ENCODE results near the gene MCOLN2. TPM values are rescaled to one million over a fixed set of nuclear protein-coding genes. Genes with fewer than 3 reads are reported as not detected.
A peak's percentile ranks its signal among the peaks of the same experiment; 100 is the strongest.

MCOLN2 gene
- total and polyA plus RNA-seq, 3 experiments from 2014 or later, result 18.7 to 110 (median 103) TPM

DNA sequence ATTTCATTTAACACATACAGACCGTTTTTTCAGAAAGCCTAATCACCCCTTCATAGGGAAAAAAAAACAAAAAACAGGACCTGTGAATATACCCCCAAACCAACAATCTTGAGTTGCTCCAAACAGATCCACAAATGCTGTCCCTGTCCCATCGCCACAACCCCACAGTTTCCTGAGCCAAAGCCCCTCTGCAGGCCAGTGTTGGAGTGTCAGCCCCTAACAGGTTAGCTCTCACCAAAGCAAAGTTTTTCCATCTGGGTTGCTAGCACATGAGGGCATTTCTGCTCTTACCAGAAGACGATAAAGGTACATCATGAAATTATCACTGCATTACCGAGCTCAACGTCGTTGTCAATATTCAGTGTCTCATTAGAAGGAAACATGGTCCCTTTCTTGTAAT is 40.8 kb downstream of the MCOLN2 start:
- Histone ChIP-seq H3K9me3 (ENCODE audit: low read length) (no peaks in the 10 kb centered on the region), H3K36me3 (ENCODE audit: insufficient read depth, low read length) (peaks cover 3% of the 10 kb centered on the region), H3K27ac (ENCODE audit: low read depth, low read length) (no peak overlapping the region), H3K4me1 (ENCODE audit: insufficient read depth, low read length) (no peaks in the 10 kb centered on the region), H3K4me3 (ENCODE audit: low read length) (no peak overlapping the region), H3K27me3 (ENCODE audit: insufficient read depth, low read length, poor library complexity, severe bottlenecking) (no peaks in the 10 kb centered on the region)
- H3K4me1 Mint-ChIP-seq, result peaks cover 5 to 12% (median 10%) of the 10 kb centered on the region in 3 donors
- peaks cover 5 to 66% (median 35%) of the 10 kb centered on the region in 3 donors for H3K36me3 Mint-ChIP-seq
- POLR2A ChIA-PET, result interaction anchor here (1.3 kb wide), 1 partner anchor 27 kb away, joined by 5 read pairs; no protein-coding TSS in a partner anchor
- CTCF ChIA-PET, result interaction anchor here (1.2 to 3.5 kb wide), 2 partner anchors 11 to 72 kb away, joined by 3 to 22 read pairs; no protein-coding TSS in a partner anchor
- no peak for DNase-seq
- H3K4me3 Mint-ChIP-seq, result no peak overlapping the region
- H3K27me3 Mint-ChIP-seq, result peaks cover 0 to 2% of the 10 kb centered on the region in 2 donors
- no peak overlapping the region for H3K27ac Mint-ChIP-seq
- peaks cover 0 to under 1% (median 0%) of the 10 kb centered on the region in 5 donors for H3K9me3 Mint-ChIP-seq

DNA sequence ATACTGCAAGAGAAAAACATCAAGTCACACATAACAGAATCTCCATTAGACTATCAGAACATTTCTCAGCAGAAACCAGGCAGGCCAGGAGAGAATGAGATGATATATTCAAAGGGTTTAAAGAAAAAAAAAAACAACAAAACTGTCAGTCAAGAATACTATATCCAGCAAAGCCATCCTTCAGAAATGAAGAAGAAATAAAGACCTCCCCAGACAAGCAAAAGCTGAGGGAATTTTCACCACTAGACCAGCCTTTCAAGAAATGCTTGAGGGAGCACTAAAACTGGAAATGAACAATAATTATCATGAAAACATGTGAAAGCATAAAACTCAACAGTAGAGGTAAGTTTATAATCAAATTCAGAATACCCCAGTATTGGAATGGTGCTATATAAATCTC is 47.2 kb downstream of the MCOLN2 start:
- CTCF ChIA-PET, result interaction anchor here (1.8 to 10.4 kb wide), 2 partner anchors 74 to 310 kb away, joined by 5 to 256 read pairs; partner anchors contain the start of gene C1orf52
- Mint-ChIP-seq H3K27me3 (peaks cover 0 to 4% of the 10 kb centered on the region in 2 donors), H3K4me3 (no peak overlapping the region), H3K9me3 (peaks cover 11 to 22% (median 15%) of the 10 kb centered on the region in 5 donors), H3K36me3 (peaks cover 32 to 76% (median 35%) of the 10 kb centered on the region in 3 donors), H3K4me1 (peaks cover 11 to 20% (median 18%) of the 10 kb centered on the region in 3 donors), H3K27ac (no peak overlapping the region)
- DNase-seq, result no peak
- H3K9me3 ChIP-seq (ENCODE audit: low read length), result peaks cover 5% of the 10 kb centered on the region
- POLR2A ChIA-PET, result no interaction called here
- no peaks in the 10 kb centered on the region for H3K36me3 ChIP-seq (ENCODE audit: insufficient read depth, low read length)
- no peak overlapping the region for H3K4me3 ChIP-seq (ENCODE audit: low read length)
- H3K27me3 ChIP-seq (ENCODE audit: insufficient read depth, low read length, poor library complexity, severe bottlenecking), result no peaks in the 10 kb centered on the region
- no peaks in the 10 kb centered on the region for H3K4me1 ChIP-seq (ENCODE audit: insufficient read depth, low read length)
- H3K27ac ChIP-seq (ENCODE audit: low read depth, low read length), result no peak overlapping the region

DNA sequence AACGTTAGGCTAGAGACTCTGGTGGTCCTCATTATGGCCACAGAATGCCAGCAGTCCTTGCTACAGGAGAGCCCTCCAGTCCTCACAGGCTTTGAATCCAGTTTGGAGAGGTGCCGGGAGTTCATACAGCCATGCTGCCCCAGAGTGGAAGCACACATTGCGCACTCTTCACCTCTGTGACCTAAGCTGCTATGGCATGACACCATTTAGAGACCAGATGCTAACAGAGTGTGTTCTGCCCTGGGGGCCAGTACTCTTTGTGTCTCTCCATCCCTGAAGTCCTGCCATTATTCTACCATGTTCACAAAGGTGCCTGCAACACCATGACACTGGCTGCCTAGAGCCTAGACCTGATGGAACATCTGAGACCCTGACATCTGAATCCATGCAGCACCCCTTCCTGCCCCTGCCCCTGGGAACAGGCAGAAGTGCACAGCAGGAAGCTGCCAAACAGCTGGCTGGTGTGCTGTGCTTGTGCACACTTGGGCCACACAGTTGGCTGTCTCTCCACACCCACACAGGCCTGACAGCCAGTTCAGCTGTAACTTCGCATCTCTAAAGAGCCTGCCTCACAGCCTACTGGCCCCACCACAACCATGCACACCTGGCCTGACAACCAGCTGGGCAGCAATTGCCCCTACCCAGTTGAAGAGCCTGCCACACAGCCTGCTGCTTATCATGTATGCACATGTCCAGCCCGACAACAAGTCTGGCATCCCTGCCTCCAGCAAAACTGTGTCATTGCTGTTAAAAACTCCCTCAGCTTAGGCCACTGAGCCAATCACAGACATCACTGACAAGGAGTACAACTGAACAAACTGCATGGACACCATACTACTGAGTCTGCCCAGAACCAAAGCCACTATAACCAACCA is 49.1 kb downstream of the MCOLN2 start:
- Mint-ChIP-seq H3K36me3 (peaks cover 26 to 60% (median 32%) of the 10 kb centered on the region in 3 donors), H3K27me3 (peaks cover 0 to 4% of the 10 kb centered on the region in 2 donors), H3K4me1 (peaks cover 12 to 25% (median 19%) of the 10 kb centered on the region in 3 donors), H3K9me3 (peaks cover 11 to 22% (median 15%) of the 10 kb centered on the region in 5 donors), H3K27ac (peak overlapping the region in 5 of 8 donors; percentile 39 to 97 (median 54)), H3K4me3 (peak overlapping the region in 2 of 7 donors; percentile 6 to 49)
- Histone ChIP-seq H3K27ac (ENCODE audit: low read depth, low read length) (no peak overlapping the region), H3K4me3 (ENCODE audit: low read length) (no peak overlapping the region), H3K36me3 (ENCODE audit: insufficient read depth, low read length) (no peaks in the 10 kb centered on the region), H3K27me3 (ENCODE audit: insufficient read depth, low read length, poor library complexity, severe bottlenecking) (no peaks in the 10 kb centered on the region), H3K9me3 (ENCODE audit: low read length) (peaks cover 5% of the 10 kb centered on the region), H3K4me1 (ENCODE audit: insufficient read depth, low read length) (no peaks in the 10 kb centered on the region)
- DNase-seq, result no peak
- ChIA-PET POLR2A (no interaction called here), CTCF (interaction anchor here (1.0 to 10.4 kb wide), 8 partner anchors 11 to 312 kb away, joined by 3 to 256 read pairs (median 4); partner anchors contain the start of genes C1orf52 and MCOLN2)

DNA sequence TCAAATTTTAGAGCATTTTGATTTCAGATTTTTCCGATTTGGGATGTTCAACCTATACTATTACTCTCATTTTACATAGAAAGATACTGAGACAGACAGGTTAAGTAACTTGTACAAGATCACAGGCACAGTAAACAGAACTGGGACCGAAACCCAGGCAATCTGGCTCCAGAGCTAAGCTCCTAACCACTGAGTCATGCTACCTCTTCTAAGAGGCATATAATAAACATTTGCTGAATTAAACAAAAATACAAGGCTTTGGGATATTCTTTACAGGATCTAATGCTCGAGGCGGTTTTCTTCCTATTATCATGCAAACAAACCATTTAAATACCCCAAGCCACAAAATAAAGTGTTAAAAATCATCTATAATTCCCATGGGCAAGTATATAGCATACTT is 50.3 kb downstream of the MCOLN2 start:
- ChIA-PET CTCF (interaction anchor here (1.1 to 10.4 kb wide), 4 partner anchors 11 to 312 kb away, joined by 4 to 256 read pairs (median 16); partner anchors contain the start of gene C1orf52), POLR2A (interaction anchor here (0.8 kb wide), 1 partner anchor 81 kb away, joined by 3 read pairs; no protein-coding TSS in a partner anchor)
- H3K36me3 Mint-ChIP-seq, result peaks cover 21 to 50% (median 32%) of the 10 kb centered on the region in 3 donors
- peaks cover 0 to 2% of the 10 kb centered on the region in 2 donors for H3K27me3 Mint-ChIP-seq
- no peak for DNase-seq
- no peaks in the 10 kb centered on the region for H3K4me1 ChIP-seq (ENCODE audit: insufficient read depth, low read length)
- H3K27ac ChIP-seq (ENCODE audit: low read depth, low read length), result no peak overlapping the region
- H3K27me3 ChIP-seq (ENCODE audit: insufficient read depth, low read length, poor library complexity, severe bottlenecking), result no peaks in the 10 kb centered on the region
- H3K27ac Mint-ChIP-seq, result peak overlapping the region in 6 of 8 donors; percentile 51 to 97 (median 67)
- no peak overlapping the region for H3K4me3 ChIP-seq (ENCODE audit: low read length)
- H3K4me3 Mint-ChIP-seq, result peak overlapping the region in 1 of 7 donors; percentile 14
- H3K9me3 Mint-ChIP-seq, result peaks cover 11 to 22% (median 15%) of the 10 kb centered on the region in 5 donors
- peaks cover 5% of the 10 kb centered on the region for H3K9me3 ChIP-seq (ENCODE audit: low read length)
- no peaks in the 10 kb centered on the region for H3K36me3 ChIP-seq (ENCODE audit: insufficient read depth, low read length)
- H3K4me1 Mint-ChIP-seq, result peaks cover 12 to 25% (median 19%) of the 10 kb centered on the region in 3 donors

DNA sequence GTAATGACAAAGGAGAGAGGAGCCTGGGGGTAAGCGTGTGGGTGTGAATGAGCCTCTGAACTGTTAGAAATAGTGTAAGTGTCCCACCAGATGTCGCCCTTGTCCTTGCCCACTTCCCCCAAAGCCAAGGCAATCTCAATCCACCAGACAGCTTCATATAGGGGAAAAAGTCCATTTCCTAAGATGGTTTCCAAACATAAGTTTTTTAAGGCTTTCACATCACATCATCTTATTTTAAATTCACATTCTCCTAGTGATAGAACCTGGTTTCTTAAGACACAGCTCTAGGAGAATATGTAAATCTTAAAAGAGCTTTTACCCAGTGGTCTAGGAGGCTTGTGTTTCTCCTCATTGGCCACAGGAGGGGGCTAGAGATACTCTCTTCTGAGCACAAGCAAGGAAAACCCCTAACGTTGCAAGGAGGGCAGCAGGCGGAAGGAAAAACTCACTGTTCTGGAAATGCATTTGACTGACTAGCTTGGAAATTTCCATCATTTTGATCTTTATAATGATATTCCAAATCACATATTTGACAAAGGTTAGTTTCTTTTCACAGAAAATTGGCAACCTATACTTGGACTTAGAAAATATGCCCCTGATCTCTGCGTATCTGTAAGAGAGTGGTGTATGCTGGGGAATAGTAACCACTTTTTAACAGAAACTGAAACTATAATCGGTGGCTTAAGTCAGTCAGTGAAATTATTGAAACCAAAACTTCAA is 52.0 kb downstream of the MCOLN2 start:
- H3K36me3 ChIP-seq (ENCODE audit: insufficient read depth, low read length), result no peaks in the 10 kb centered on the region
- peak overlapping the region; percentile 67 for H3K4me3 ChIP-seq (ENCODE audit: low read length)
- DNase-seq, result peak; percentile 46 to 91 (median 85)
- H3K4me1 Mint-ChIP-seq, result peaks cover 12 to 25% (median 19%) of the 10 kb centered on the region in 3 donors
- H3K27me3 ChIP-seq (ENCODE audit: insufficient read depth, low read length, poor library complexity, severe bottlenecking), result no peaks in the 10 kb centered on the region
- peak overlapping the region; percentile 93 to 97 (median 97) for H3K27ac Mint-ChIP-seq
- peaks cover 4 to 13% (median 9%) of the 10 kb centered on the region in 5 donors for H3K9me3 Mint-ChIP-seq
- peaks cover 0 to 2% of the 10 kb centered on the region in 2 donors for H3K27me3 Mint-ChIP-seq
- H3K27ac ChIP-seq (ENCODE audit: low read depth, low read length), result peak overlapping the region; percentile 67
- H3K4me1 ChIP-seq (ENCODE audit: insufficient read depth, low read length), result no peaks in the 10 kb centered on the region
- peaks cover 13 to 44% (median 20%) of the 10 kb centered on the region in 3 donors for H3K36me3 Mint-ChIP-seq
- peaks cover 3% of the 10 kb centered on the region for H3K9me3 ChIP-seq (ENCODE audit: low read length)
- H3K4me3 Mint-ChIP-seq, result peak overlapping the region; percentile 84 to 92 (median 87)
- POLR2A ChIA-PET, result interaction anchor here (0.6 to 2.5 kb wide), 8 partner anchors 51 to 331 kb away, joined by 4 to 37 read pairs (median 8); partner anchors contain the start of genes BCL10, C1orf52 and MCOLN2
- CTCF ChIA-PET, result interaction anchor here (0.7 to 10.4 kb wide), 52 partner anchors 9 to 352 kb away, joined by 3 to 256 read pairs (median 6); partner anchors contain the start of genes BCL10, C1orf52, MCOLN2 and MCOLN3

DNA sequence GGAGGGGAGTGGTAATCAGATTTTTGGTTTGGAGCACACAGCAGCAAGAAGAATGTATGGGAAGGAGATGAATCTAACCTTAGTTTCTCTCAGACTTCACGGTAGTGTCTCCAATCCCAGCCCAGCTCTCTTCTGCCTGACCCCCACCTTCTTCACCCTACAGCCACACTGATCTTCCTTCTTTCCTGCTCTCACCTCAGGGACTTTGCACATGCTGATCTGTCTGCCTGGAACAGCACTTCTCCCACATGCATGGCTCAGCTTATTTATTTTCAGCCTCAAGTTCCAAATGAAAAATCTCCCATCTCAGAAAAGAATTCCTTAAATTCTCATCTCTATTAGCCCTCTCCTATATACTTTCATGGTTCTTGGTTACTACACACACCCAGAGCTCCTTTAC is 55.1 kb downstream of the MCOLN2 start:
- H3K4me1 ChIP-seq (ENCODE audit: insufficient read depth, low read length), result no peaks in the 10 kb centered on the region
- Mint-ChIP-seq H3K4me3 (no peak overlapping the region), H3K27me3 (no peaks in the 10 kb centered on the region), H3K36me3 (peaks cover 0 to 47% (median 8%) of the 10 kb centered on the region in 3 donors), H3K27ac (no peak overlapping the region), H3K9me3 (no peaks in the 10 kb centered on the region), H3K4me1 (peaks cover 12 to 25% (median 14%) of the 10 kb centered on the region in 3 donors)
- H3K27ac ChIP-seq (ENCODE audit: low read depth, low read length), result no peak overlapping the region
- H3K9me3 ChIP-seq (ENCODE audit: low read length), result no peaks in the 10 kb centered on the region
- ChIA-PET CTCF (interaction anchor here (6.0 to 6.1 kb wide), 2 partner anchors 86 to 316 kb away, joined by 24 to 114 read pairs; partner anchors contain the start of gene C1orf52), POLR2A (no interaction called here)
- no peaks in the 10 kb centered on the region for H3K36me3 ChIP-seq (ENCODE audit: insufficient read depth, low read length)
- no peaks in the 10 kb centered on the region for H3K27me3 ChIP-seq (ENCODE audit: insufficient read depth, low read length, poor library complexity, severe bottlenecking)
- DNase-seq, result no peak
- H3K4me3 ChIP-seq (ENCODE audit: low read length), result no peak overlapping the region

DNA sequence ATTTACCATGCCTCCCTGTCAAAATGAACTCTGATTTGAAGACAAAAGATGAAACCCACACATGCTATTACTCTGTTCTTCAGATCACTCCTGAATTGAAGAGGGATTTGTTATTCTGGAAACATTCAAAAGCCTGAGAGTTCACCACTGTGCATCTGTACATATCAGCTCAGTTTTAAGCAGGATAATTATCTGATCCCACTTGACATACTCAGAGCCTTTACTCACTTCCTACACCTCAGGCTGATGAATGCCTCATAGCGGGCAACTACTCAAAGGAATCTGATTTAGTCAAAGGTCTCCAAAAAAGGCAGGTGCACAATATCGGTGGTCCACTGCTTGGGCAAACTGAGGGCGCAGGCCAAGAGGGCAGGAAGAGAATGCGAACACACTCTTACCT is 56.4 kb downstream of the MCOLN2 start:
- no peak overlapping the region for H3K27ac Mint-ChIP-seq
- Histone ChIP-seq H3K9me3 (ENCODE audit: low read length) (no peaks in the 10 kb centered on the region), H3K27ac (ENCODE audit: low read depth, low read length) (no peak overlapping the region), H3K36me3 (ENCODE audit: insufficient read depth, low read length) (no peaks in the 10 kb centered on the region), H3K4me3 (ENCODE audit: low read length) (no peak overlapping the region), H3K4me1 (ENCODE audit: insufficient read depth, low read length) (no peaks in the 10 kb centered on the region), H3K27me3 (ENCODE audit: insufficient read depth, low read length, poor library complexity, severe bottlenecking) (no peaks in the 10 kb centered on the region)
- no peaks in the 10 kb centered on the region for H3K9me3 Mint-ChIP-seq
- POLR2A ChIA-PET, result no interaction called here
- peaks cover 9 to 19% (median 10%) of the 10 kb centered on the region in 3 donors for H3K4me1 Mint-ChIP-seq
- CTCF ChIA-PET, result interaction anchor here (6.0 to 6.1 kb wide), 2 partner anchors 87 to 317 kb away, joined by 24 to 114 read pairs; partner anchors contain the start of gene C1orf52
- H3K36me3 Mint-ChIP-seq, result peaks cover 4 to 48% (median 11%) of the 10 kb centered on the region in 3 donors
- H3K4me3 Mint-ChIP-seq, result no peak overlapping the region
- DNase-seq, result no peak
- H3K27me3 Mint-ChIP-seq, result no peaks in the 10 kb centered on the region

Data from CD8-positive, alpha-beta memory T cell (primary cell).